ENCODE data around the gene PGM2L1.

Gene PGM2L1

DNA sequence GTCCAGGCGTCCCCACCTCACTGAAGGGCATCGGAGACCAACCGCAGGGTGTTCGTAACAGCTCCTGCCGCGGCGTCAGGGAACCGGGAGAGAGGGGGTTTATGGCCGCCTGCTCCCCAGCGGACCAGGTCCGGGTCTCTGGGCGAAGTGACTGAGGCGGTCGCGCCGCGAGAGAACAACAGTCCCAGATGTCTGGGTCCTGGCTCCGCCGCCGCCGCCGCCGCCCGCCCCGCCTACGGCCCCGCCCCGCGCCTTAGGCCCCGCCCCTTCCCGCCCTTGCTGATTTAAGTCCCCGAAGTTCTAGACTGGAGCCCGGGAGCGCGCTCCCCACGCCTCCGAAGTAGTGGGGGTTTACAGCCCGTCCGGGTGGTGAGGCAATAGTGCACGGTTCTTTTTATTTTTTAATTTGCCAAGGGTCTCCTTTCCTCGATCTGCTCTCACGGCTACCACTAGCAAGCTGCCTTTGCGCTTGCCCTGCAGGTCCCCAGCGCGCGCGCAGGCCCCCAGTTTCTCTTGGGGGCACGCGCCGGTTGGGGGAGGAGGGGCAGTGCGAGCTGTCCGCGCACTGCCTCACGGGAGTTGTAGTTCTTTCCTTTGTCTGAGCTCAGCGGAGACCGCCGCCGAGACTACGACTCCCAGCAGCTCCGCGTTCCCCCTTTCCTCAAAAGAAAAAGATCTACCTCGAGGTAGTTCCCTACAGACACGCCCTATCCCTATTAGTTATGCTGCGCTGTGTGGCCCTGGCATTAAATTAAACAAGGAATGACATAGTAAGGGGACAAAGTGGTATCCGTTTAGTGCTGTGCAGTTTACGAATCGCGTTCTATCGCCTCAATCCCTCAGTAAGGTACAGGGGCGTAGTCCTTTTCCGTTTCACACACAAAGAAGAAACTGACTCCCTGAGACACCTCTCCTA, at the start of gene PGM2L1 (continued):
- TF ChIP-seq, protein P1, sequence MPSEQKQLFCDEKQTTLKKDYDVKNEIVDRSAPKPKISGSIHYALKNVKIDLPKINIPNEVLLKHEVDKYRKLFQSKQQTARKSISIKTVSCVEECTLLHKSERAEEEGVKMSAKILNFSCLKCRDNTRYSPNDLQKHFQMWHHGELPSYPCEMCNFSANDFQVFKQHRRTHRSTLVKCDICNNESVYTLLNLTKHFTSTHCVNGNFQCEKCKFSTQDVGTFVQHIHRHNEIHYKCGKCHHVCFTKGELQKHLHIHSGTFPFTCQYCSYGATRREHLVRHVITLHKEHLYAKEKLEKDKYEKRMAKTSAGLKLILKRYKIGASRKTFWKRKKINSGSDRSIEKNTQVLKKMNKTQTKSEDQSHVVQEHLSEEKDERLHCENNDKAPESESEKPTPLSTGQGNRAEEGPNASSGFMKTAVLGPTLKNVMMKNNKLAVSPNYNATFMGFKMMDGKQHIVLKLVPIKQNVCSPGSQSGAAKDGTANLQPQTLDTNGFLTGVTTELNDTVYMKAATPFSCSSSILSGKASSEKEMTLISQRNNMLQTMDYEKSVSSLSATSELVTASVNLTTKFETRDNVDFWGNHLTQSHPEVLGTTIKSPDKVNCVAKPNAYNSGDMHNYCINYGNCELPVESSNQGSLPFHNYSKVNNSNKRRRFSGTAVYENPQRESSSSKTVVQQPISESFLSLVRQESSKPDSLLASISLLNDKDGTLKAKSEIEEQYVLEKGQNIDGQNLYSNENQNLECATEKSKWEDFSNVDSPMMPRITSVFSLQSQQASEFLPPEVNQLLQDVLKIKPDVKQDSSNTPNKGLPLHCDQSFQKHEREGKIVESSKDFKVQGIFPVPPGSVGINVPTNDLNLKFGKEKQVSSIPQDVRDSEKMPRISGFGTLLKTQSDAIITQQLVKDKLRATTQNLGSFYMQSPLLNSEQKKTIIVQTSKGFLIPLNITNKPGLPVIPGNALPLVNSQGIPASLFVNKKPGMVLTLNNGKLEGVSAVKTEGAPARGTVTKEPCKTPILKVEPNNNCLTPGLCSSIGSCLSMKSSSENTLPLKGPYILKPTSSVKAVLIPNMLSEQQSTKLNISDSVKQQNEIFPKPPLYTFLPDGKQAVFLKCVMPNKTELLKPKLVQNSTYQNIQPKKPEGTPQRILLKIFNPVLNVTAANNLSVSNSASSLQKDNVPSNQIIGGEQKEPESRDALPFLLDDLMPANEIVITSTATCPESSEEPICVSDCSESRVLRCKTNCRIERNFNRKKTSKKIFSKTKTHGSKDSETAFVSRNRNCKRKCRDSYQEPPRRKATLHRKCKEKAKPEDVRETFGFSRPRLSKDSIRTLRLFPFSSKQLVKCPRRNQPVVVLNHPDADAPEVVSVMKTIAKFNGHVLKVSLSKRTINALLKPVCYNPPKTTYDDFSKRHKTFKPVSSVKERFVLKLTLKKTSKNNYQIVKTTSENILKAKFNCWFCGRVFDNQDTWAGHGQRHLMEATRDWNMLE (tag by site-specific recombination; conservative IDR thresholded peaks at IDR 0.05; ENCODE audit: low read depth) = no peak; the same call in 1 of the 2 replicates
- TF ChIP-seq ZNF621 (tag by site-specific recombination; IDR thresholded peaks at IDR 0.05) = no peak
- TF ChIP-seq KLF10 (tag by site-specific recombination; IDR thresholded peaks at IDR 0.05) = 0 out of 2 replicates have a peak, but pooled peaks have one; percentile 59
- TF ChIP-seq, protein P2, sequence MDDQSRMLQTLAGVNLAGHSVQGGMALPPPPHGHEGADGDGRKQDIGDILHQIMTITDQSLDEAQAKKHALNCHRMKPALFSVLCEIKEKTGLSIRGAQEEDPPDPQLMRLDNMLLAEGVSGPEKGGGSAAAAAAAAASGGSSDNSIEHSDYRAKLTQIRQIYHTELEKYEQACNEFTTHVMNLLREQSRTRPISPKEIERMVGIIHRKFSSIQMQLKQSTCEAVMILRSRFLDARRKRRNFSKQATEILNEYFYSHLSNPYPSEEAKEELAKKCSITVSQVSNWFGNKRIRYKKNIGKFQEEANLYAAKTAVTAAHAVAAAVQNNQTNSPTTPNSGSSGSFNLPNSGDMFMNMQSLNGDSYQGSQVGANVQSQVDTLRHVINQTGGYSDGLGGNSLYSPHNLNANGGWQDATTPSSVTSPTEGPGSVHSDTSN (CRISPR knock-in tag; IDR thresholded peaks at IDR 0.05) = no peak
- TF ChIP-seq IKZF3 (tag by site-specific recombination; IDR thresholded peaks at IDR 0.05) = 0 out of 2 replicates have a peak, but pooled peaks have one; percentile 32
- TF ChIP-seq ZNF24 (tag by site-specific recombination; IDR thresholded peaks at IDR 0.05) = 0 out of 2 replicates have a peak, but pooled peaks have one; percentile 15
- no peak for TF ChIP-seq ZNF624 (tag by site-specific recombination; IDR thresholded peaks at IDR 0.05)
- TF ChIP-seq, protein P3, sequence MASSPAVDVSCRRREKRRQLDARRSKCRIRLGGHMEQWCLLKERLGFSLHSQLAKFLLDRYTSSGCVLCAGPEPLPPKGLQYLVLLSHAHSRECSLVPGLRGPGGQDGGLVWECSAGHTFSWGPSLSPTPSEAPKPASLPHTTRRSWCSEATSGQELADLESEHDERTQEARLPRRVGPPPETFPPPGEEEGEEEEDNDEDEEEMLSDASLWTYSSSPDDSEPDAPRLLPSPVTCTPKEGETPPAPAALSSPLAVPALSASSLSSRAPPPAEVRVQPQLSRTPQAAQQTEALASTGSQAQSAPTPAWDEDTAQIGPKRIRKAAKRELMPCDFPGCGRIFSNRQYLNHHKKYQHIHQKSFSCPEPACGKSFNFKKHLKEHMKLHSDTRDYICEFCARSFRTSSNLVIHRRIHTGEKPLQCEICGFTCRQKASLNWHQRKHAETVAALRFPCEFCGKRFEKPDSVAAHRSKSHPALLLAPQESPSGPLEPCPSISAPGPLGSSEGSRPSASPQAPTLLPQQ (tag by site-specific recombination; IDR thresholded peaks at IDR 0.05) = peak; percentile 82
- peak; percentile 78 for TF ChIP-seq ZXDB (tag by site-specific recombination; IDR thresholded peaks at IDR 0.05)
- TF ChIP-seq ZNF184 (tag by site-specific recombination; IDR thresholded peaks at IDR 0.05) = no peak
- TF ChIP-seq ZNF350 (tag by site-specific recombination; IDR thresholded peaks at IDR 0.05) = peak; percentile 75
- TF ChIP-seq ZNF391 (tag by site-specific recombination; IDR thresholded peaks at IDR 0.05; ENCODE audit: borderline replicate concordance, low read depth) = 0 out of 2 replicates have a peak, but pooled peaks have one; percentile 16
- TF ChIP-seq ZNF19 (tag by site-specific recombination; IDR thresholded peaks at IDR 0.05; ENCODE audit: low read depth) = no peak
- 0 out of 2 replicates have a peak, but pooled peaks have one; percentile 33 for TF ChIP-seq ZFHX2 (tag by site-specific recombination; conservative IDR thresholded peaks at IDR 0.05)
- TF ChIP-seq, protein P4, sequence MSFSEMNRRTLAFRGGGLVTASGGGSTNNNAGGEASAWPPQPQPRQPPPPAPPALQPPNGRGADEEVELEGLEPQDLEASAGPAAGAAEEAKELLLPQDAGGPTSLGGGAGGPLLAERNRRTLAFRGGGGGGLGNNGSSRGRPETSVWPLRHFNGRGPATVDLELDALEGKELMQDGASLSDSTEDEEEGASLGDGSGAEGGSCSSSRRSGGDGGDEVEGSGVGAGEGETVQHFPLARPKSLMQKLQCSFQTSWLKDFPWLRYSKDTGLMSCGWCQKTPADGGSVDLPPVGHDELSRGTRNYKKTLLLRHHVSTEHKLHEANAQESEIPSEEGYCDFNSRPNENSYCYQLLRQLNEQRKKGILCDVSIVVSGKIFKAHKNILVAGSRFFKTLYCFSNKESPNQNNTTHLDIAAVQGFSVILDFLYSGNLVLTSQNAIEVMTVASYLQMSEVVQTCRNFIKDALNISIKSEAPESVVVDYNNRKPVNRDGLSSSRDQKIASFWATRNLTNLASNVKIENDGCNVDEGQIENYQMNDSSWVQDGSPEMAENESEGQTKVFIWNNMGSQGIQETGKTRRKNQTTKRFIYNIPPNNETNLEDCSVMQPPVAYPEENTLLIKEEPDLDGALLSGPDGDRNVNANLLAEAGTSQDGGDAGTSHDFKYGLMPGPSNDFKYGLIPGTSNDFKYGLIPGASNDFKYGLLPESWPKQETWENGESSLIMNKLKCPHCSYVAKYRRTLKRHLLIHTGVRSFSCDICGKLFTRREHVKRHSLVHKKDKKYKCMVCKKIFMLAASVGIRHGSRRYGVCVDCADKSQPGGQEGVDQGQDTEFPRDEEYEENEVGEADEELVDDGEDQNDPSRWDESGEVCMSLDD (tag by site-specific recombination; IDR thresholded peaks at IDR 0.05) = peak; percentile 99
- 0 out of 2 replicates have a peak, but pooled peaks have one; percentile 33 for TF ChIP-seq ZNF394 (tag by site-specific recombination; IDR thresholded peaks at IDR 0.05; ENCODE audit: borderline replicate concordance)
- TF ChIP-seq KLF16 (tag by site-specific recombination; IDR thresholded peaks at IDR 0.05) = peak; percentile 64
- TF ChIP-seq SP7 (tag by site-specific recombination; IDR thresholded peaks at IDR 0.05) = peak; percentile 63
- TF ChIP-seq, protein P5, sequence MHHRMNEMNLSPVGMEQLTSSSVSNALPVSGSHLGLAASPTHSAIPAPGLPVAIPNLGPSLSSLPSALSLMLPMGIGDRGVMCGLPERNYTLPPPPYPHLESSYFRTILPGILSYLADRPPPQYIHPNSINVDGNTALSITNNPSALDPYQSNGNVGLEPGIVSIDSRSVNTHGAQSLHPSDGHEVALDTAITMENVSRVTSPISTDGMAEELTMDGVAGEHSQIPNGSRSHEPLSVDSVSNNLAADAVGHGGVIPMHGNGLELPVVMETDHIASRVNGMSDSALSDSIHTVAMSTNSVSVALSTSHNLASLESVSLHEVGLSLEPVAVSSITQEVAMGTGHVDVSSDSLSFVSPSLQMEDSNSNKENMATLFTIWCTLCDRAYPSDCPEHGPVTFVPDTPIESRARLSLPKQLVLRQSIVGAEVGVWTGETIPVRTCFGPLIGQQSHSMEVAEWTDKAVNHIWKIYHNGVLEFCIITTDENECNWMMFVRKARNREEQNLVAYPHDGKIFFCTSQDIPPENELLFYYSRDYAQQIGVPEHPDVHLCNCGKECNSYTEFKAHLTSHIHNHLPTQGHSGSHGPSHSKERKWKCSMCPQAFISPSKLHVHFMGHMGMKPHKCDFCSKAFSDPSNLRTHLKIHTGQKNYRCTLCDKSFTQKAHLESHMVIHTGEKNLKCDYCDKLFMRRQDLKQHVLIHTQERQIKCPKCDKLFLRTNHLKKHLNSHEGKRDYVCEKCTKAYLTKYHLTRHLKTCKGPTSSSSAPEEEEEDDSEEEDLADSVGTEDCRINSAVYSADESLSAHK (tag by site-specific recombination; IDR thresholded peaks at IDR 0.05) = 0 out of 2 replicates have a peak, but pooled peaks have one; percentile 12
- TF ChIP-seq ZNF664 (tag by site-specific recombination; IDR thresholded peaks at IDR 0.05) = 0 out of 2 replicates have a peak, but pooled peaks have one; percentile 45
- TF ChIP-seq ZNF561 (tag by site-specific recombination; IDR thresholded peaks at IDR 0.05; ENCODE audit: borderline replicate concordance) = peak; percentile 49; the same call in 1 of the 2 replicates
- peak; percentile 62; the same call in 1 of the 2 replicates for TF ChIP-seq ZNF660 (tag by site-specific recombination; IDR thresholded peaks at IDR 0.05)
- no peak for TF ChIP-seq ZNF560 (tag by site-specific recombination; IDR thresholded peaks at IDR 0.05; ENCODE audit: borderline replicate concordance)
- peak; percentile 64 for TF ChIP-seq SP2 (tag by site-specific recombination; IDR thresholded peaks at IDR 0.05)
- TF ChIP-seq ZBTB8A (tag by site-specific recombination; IDR thresholded peaks at IDR 0.05) = peak; percentile 29; the same call in 1 of the 2 replicates

Data from HEK293 (cell line).